KMS-11 (cell line): ENCODE data around the gene SPTAN1.

ENCODE experiments used
- H2AFZ ChIP-seq: fragments of 200-600 bp; sonication (generic); 2 replicates; pipeline ENCODE4 v1.6.1; 2016; ENCODE audit warnings: antibody characterized with exemption, mixed run types, low read depth
- H3K27ac ChIP-seq: fragments of 200-600 bp; sonication (generic); 2 replicates; pipeline ENCODE4 v1.6.1; 2016; ENCODE audit warnings: mild to moderate bottlenecking, mixed run types
- H3K27me3 ChIP-seq: fragments of 200-600 bp; sonication (generic); 2 replicates; pipeline ENCODE4 v1.6.1; 2017; ENCODE audit warnings: mild to moderate bottlenecking, low read depth, mixed run types, moderate library complexity; ENCODE audit not compliant: insufficient read depth
- H3K36me3 ChIP-seq: fragments of 200-600 bp; sonication (generic); 2 replicates; pipeline ENCODE4 v1.6.1; 2017; ENCODE audit warnings: mild to moderate bottlenecking, mixed run types; ENCODE audit not compliant: insufficient read depth
- H3K4me1 ChIP-seq: fragments of 200-600 bp; sonication (generic); 2 replicates; pipeline ENCODE4 v1.6.1; 2016; ENCODE audit warnings: mild to moderate bottlenecking, low read depth, mixed run types; ENCODE audit not compliant: poor library complexity, severe bottlenecking
- H3K4me2 ChIP-seq: fragments of 200-600 bp; sonication (generic); 2 replicates; pipeline ENCODE4 v1.7.0; 2016; ENCODE audit warnings: mild to moderate bottlenecking, mixed run types
- H3K4me3 ChIP-seq: fragments of 200-600 bp; sonication (generic); IDR thresholded peaks from 2 replicates; pipeline ENCODE4 v1.6.1; 2017; ENCODE audit warnings: low read depth, low read length, mixed read lengths; ENCODE audit not compliant: insufficient read depth
- H3K79me2 ChIP-seq: fragments of 200-600 bp; sonication (generic); 2 replicates; pipeline ENCODE4 v1.6.1; 2016; ENCODE audit warnings: low read depth, mixed run types; ENCODE audit not compliant: insufficient read depth
- H3K9ac ChIP-seq: fragments of 200-600 bp; sonication (generic); 2 replicates; pipeline ENCODE4 v1.6.1; 2016; ENCODE audit warnings: mild to moderate bottlenecking, mixed run types
- H4K20me1 ChIP-seq: fragments of 200-600 bp; sonication (generic); 2 replicates; pipeline ENCODE4 v1.6.1; 2016; ENCODE audit warnings: mild to moderate bottlenecking, mixed run types; ENCODE audit not compliant: insufficient read depth
- TF ChIP-seq, protein P1 (sequence below): fragments of 200-600 bp; sonication (generic); conservative IDR thresholded peaks from 2 replicates; pipeline ENCODE4 v1.6.1; 2017; ENCODE audit warnings: low read depth, mild to moderate bottlenecking, antibody characterized with exemption, low read length, moderate library complexity, mixed read lengths

Gene SPTAN1

DNA sequence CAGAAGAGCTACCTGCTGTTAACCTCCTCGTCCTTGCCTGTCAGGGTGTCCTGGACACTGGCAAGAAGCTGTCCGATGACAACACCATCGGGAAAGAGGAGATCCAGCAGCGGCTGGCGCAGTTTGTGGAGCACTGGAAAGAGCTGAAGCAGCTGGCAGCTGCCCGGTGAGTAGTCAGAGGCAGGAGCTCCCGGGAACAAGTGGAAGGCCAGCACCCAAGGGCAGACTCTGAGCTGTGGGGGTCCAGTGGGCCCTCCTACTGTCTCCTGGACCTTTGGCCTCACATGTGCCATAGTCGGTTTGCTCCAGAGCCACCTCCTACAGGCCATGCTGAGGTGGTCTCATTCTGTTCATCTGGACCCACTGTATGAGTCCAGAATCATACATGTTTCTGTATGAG is 65.6 kb downstream of the SPTAN1 start:
- Histone ChIP-seq H3K4me3 (no peak overlapping the region), H2AFZ (no peak overlapping the region), H3K27me3 (no peaks in the 10 kb centered on the region), H3K4me2 (no peak overlapping the region), H3K27ac (no peak overlapping the region), H3K9ac (no peak overlapping the region), H3K36me3 (peaks cover 21% of the 10 kb centered on the region; the same call in 1 of the 2 replicates), H3K79me2 (no peaks in the 10 kb centered on the region), H3K4me1 (no peaks in the 10 kb centered on the region), H4K20me1 (no peaks in the 10 kb centered on the region)
- TF ChIP-seq, protein P1, sequence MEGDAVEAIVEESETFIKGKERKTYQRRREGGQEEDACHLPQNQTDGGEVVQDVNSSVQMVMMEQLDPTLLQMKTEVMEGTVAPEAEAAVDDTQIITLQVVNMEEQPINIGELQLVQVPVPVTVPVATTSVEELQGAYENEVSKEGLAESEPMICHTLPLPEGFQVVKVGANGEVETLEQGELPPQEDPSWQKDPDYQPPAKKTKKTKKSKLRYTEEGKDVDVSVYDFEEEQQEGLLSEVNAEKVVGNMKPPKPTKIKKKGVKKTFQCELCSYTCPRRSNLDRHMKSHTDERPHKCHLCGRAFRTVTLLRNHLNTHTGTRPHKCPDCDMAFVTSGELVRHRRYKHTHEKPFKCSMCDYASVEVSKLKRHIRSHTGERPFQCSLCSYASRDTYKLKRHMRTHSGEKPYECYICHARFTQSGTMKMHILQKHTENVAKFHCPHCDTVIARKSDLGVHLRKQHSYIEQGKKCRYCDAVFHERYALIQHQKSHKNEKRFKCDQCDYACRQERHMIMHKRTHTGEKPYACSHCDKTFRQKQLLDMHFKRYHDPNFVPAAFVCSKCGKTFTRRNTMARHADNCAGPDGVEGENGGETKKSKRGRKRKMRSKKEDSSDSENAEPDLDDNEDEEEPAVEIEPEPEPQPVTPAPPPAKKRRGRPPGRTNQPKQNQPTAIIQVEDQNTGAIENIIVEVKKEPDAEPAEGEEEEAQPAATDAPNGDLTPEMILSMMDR: no peak

- no peaks in the 10 kb centered on the region for H4K20me1 ChIP-seq
- H2AFZ ChIP-seq: no peak overlapping the region
- no peaks in the 10 kb centered on the region for H3K79me2 ChIP-seq
- no peak overlapping the region for H3K9ac ChIP-seq
- H3K27ac ChIP-seq: no peak overlapping the region
- no peaks in the 10 kb centered on the region for H3K27me3 ChIP-seq
- TF ChIP-seq, protein P1: no peak
- H3K4me1 ChIP-seq: no peaks in the 10 kb centered on the region
- peaks cover 15% of the 10 kb centered on the region; the same call in 1 of the 2 replicates for H3K36me3 ChIP-seq
- H3K4me3 ChIP-seq: no peak overlapping the region
- no peak overlapping the region for H3K4me2 ChIP-seq
Measured at GRCh38 chr9:128619127-128619526, 66.7 kb downstream of the SPTAN1 start.

- Histone ChIP-seq H3K4me1 (no peaks in the 10 kb centered on the region), H3K4me3 (no peak overlapping the region), H4K20me1 (no peaks in the 10 kb centered on the region), H3K27me3 (no peaks in the 10 kb centered on the region), H3K4me2 (no peak overlapping the region), H3K79me2 (no peaks in the 10 kb centered on the region), H2AFZ (no peak overlapping the region), H3K9ac (no peak overlapping the region), H3K27ac (no peak overlapping the region), H3K36me3 (peaks cover 10% of the 10 kb centered on the region; the same call in 1 of the 2 replicates)
- TF ChIP-seq, protein P1: no peak
Measured at GRCh38 chr9:128619779-128620178, 67.4 kb downstream of the SPTAN1 start.

- H3K36me3 ChIP-seq: peaks cover 10% of the 10 kb centered on the region; the same call in 1 of the 2 replicates
Measured at GRCh38 chr9:128621730-128622455, 69.5 kb downstream of the SPTAN1 start.

More at GRCh38 chr9:128621730-128622455, 69.5 kb downstream of the SPTAN1 start:
- Histone ChIP-seq H2AFZ (no peak overlapping the region), H4K20me1 (no peaks in the 10 kb centered on the region), H3K27ac (no peak overlapping the region), H3K27me3 (no peaks in the 10 kb centered on the region), H3K79me2 (no peaks in the 10 kb centered on the region), H3K4me1 (no peaks in the 10 kb centered on the region), H3K4me2 (no peak overlapping the region), H3K4me3 (no peak overlapping the region), H3K9ac (no peak overlapping the region)
- TF ChIP-seq, protein P1: no peak
